Measurements from ENCODE around the gene GXYLT2. TPM values are rescaled to one million over a fixed set of nuclear protein-coding genes. Genes with fewer than 3 reads are reported as not detected.

Gene GXYLT2
- total and polyA plus RNA-seq, 2 donors (not counting 1 experiment from before 2014, with no cell fraction given): not detected

- POLR2A ChIA-PET: no interaction called here
- intact Hi-C loops (cut with micrococcal nuclease): no loop called here
- H3K4me2 ChIP-seq (replicated peaks; ENCODE audit: low read depth, low read length, poor library complexity, severe bottlenecking): no peak overlapping the region
- Mint-ChIP-seq H3K27ac (no peak overlapping the region), H3K9me3 (ENCODE audit: insufficient read depth) (no peaks in the 10 kb centered on the region), H3K4me1 (no peaks in the 10 kb centered on the region), H3K27me3 (peaks cover 18% of the 10 kb centered on the region), H3K4me3 (no peak overlapping the region)
- ATAC-seq (ENCODE audit: low read depth) (no peak), DNase-seq (no peak)
- TF ChIP-seq CTCF (IDR thresholded peaks at IDR 0.05): no peak
- no peak for TF ChIP-seq EZH2 (IDR thresholded peaks at IDR 0.05; ENCODE audit: borderline replicate concordance, insufficient read depth, low read depth, low read length, poor library complexity, severe bottlenecking)
- no peaks in the 10 kb centered on the region for H3K9me3 ChIP-seq (ENCODE audit: control extremely low read depth in 1 of 3, control insufficient read depth in 2 of 3, insufficient read depth in 1 of 3, low read length in 2 of 3)
- peaks cover 0 to 3% (median 0%) of the 10 kb centered on the region in 4 experiments for H3K27me3 ChIP-seq (replicated peaks in 1 of 4; ENCODE audit: control extremely low read depth in 1 of 4, control insufficient read depth in 3 of 4, insufficient read depth in 4 of 4, low read length in 3 of 4)
- no peak overlapping the region for H3K4me3 ChIP-seq (ENCODE audit: control extremely low read depth in 1 of 5, extremely low read depth in 1 of 5, insufficient read depth in 1 of 5, low read depth in 2 of 5, low read length in 4 of 5)
- no peak overlapping the region for H3K9ac ChIP-seq (ENCODE audit: low read length)
- H3K36me3 ChIP-seq (replicated peaks in 1 of 2; ENCODE audit: control extremely low read depth in 1 of 2, control insufficient read depth in 1 of 2, extremely low read depth in 1 of 2, insufficient read depth in 2 of 2, low read length in 1 of 2): no peaks in the 10 kb centered on the region
- H4K20me1 ChIP-seq (ENCODE audit: control insufficient read depth, insufficient read depth, low read length, poor library complexity, severe bottlenecking): no peaks in the 10 kb centered on the region
- WGBS (ENCODE audit: insufficient coverage): 93% methylated on average over 3 of the region's 4 CpGs
- no peak overlapping the region for H3K27ac ChIP-seq (ENCODE audit: low read length in 2 of 2)
- no peak overlapping the region for H2AFZ ChIP-seq (ENCODE audit: insufficient read depth, low read depth, low read length, poor library complexity, severe bottlenecking)
- H3K4me1 ChIP-seq (ENCODE audit: control insufficient read depth in 2 of 2, insufficient read depth in 2 of 2, low read length in 2 of 2): no peaks in the 10 kb centered on the region
- H3K79me2 ChIP-seq (ENCODE audit: control insufficient read depth, insufficient read depth, low read length): no peaks in the 10 kb centered on the region
- CTCF ChIA-PET: interaction anchor here (0.7 to 1.2 kb wide), 2 partner anchors 17 to 19 kb away, joined by 3 to 5 read pairs; no protein-coding TSS in a partner anchor
Observed at GRCh38 chr3:72974956-72975355, 87.1 kb downstream of the GXYLT2 start.

- no peak overlapping the region for H3K4me2 ChIP-seq (replicated peaks; ENCODE audit: low read depth, low read length, poor library complexity, severe bottlenecking)
- WGBS (ENCODE audit: insufficient coverage): no CpG with 5 or more reads among the region's 1 CpG
- POLR2A ChIA-PET: no interaction called here
Observed at GRCh38 chr3:72976281-72976741, 88.5 kb downstream of the GXYLT2 start.

More at GRCh38 chr3:72976281-72976741, 88.5 kb downstream of the GXYLT2 start:
- intact Hi-C loops (cut with micrococcal nuclease): no loop called here
- H3K27ac Mint-ChIP-seq: no peak overlapping the region
- CTCF ChIA-PET: interaction anchor here (1.2 kb wide), 1 partner anchor 20 kb away, joined by 5 read pairs; no protein-coding TSS in a partner anchor
- Histone ChIP-seq H4K20me1 (ENCODE audit: control insufficient read depth, insufficient read depth, low read length, poor library complexity, severe bottlenecking) (no peaks in the 10 kb centered on the region), H3K9me3 (ENCODE audit: control extremely low read depth in 1 of 3, control insufficient read depth in 2 of 3, insufficient read depth in 1 of 3, low read length in 2 of 3) (no peaks in the 10 kb centered on the region), H3K4me1 (ENCODE audit: control insufficient read depth in 2 of 2, insufficient read depth in 2 of 2, low read length in 2 of 2) (no peaks in the 10 kb centered on the region), H3K4me3 (ENCODE audit: control extremely low read depth in 1 of 5, extremely low read depth in 1 of 5, insufficient read depth in 1 of 5, low read depth in 2 of 5, low read length in 4 of 5) (no peak overlapping the region), H3K9ac (ENCODE audit: low read length) (no peak overlapping the region), H3K79me2 (ENCODE audit: control insufficient read depth, insufficient read depth, low read length) (no peaks in the 10 kb centered on the region), H3K27me3 (replicated peaks in 1 of 4; ENCODE audit: control extremely low read depth in 1 of 4, control insufficient read depth in 3 of 4, insufficient read depth in 4 of 4, low read length in 3 of 4) (peaks cover 0 to 3% (median 2%) of the 10 kb centered on the region in 4 experiments), H2AFZ (ENCODE audit: insufficient read depth, low read depth, low read length, poor library complexity, severe bottlenecking) (no peak overlapping the region), H3K27ac (ENCODE audit: low read length in 2 of 2) (no peak overlapping the region), H3K36me3 (replicated peaks in 1 of 2; ENCODE audit: control extremely low read depth in 1 of 2, control insufficient read depth in 1 of 2, extremely low read depth in 1 of 2, insufficient read depth in 2 of 2, low read length in 1 of 2) (no peaks in the 10 kb centered on the region)
- no peak overlapping the region for H3K4me3 Mint-ChIP-seq
- no peaks in the 10 kb centered on the region for H3K4me1 Mint-ChIP-seq
- H3K9me3 Mint-ChIP-seq (ENCODE audit: insufficient read depth): no peaks in the 10 kb centered on the region
- ATAC-seq (ENCODE audit: low read depth): no peak
- TF ChIP-seq EZH2 (IDR thresholded peaks at IDR 0.05; ENCODE audit: borderline replicate concordance, insufficient read depth, low read depth, low read length, poor library complexity, severe bottlenecking) (no peak), CTCF (IDR thresholded peaks at IDR 0.05) (no peak)
- DNase-seq: no peak
- peaks cover 22% of the 10 kb centered on the region for H3K27me3 Mint-ChIP-seq

Measured in B cell (primary cell).